Caco-2 (cell line): ENCODE data around the gene BRD1. TPM values are rescaled to one million over a fixed set of nuclear protein-coding genes. Genes with fewer than 3 reads are reported as not detected.

Experiments
- BruUV-seq: library from RNA; stranded (reverse); fragments of 400-500 nt; replicated peaks from 2 replicates; lab custom pipeline; 2021; lab: Mats Ljungman, UMichigan
- CTCF ChIA-PET: fragments of 300-600 bp; sonication (Branson Sonifier 250); formaldehyde crosslinking; loops from one replicate; lab custom pipeline; 2022; ENCODE audit warnings: antibody characterized with exemption; lab: Charles Lee
- POLR2A ChIA-PET: fragments of 300-600 bp; sonication (Branson Sonifier 250); formaldehyde crosslinking; loops from one replicate; lab custom pipeline; 2022; ENCODE audit warnings: antibody characterized with exemption; lab: Charles Lee
- DNase-seq, 2 experiments: peaks; one replicate each; pipeline versions ENCODE4 v3.0.0 to v3.0.0-alpha.2; 2020 to 2022
- H3K27me3 ChIP-seq: replicated peaks from 2 replicates; pipeline ENCODE4 v1.6.0; 2011; ENCODE audit warnings: low read length; ENCODE audit not compliant: control insufficient read depth, insufficient read depth
- H3K36me3 ChIP-seq: 2 replicates; pipeline ENCODE4 v1.5.1; 2011; ENCODE audit warnings: low read length; ENCODE audit not compliant: control insufficient read depth, insufficient read depth
- H3K4me1 ChIP-seq: fragments of 250-450 bp; sonication (Bioruptor Pico); 2 replicates; pipeline ENCODE4 v1.5.1; 2020; ENCODE audit warnings: mild to moderate bottlenecking
- H3K4me3 ChIP-seq: 2 replicates; pipeline ENCODE4 v1.5.1; 2011; ENCODE audit warnings: low read depth, mild to moderate bottlenecking, control low read depth, low read length
- H3K9me3 ChIP-seq: fragments of 250-450 bp; sonication (Bioruptor Pico); 2 replicates; pipeline ENCODE4 v1.5.1; 2020; ENCODE audit warnings: mild to moderate bottlenecking, moderate library complexity
- H3K27ac Mint-ChIP-seq: one replicate; pipeline ENCODE4 v1.8.0; 2022; ENCODE audit warnings: mixed read lengths; ENCODE audit not compliant: unreplicated experiment
- H3K27me3 Mint-ChIP-seq: one replicate; pipeline ENCODE4 v1.8.0; 2022; ENCODE audit warnings: mixed read lengths; ENCODE audit not compliant: insufficient read depth, unreplicated experiment
- H3K36me3 Mint-ChIP-seq: one replicate; pipeline ENCODE4 v1.8.0; 2022; ENCODE audit warnings: mild to moderate bottlenecking, mixed read lengths; ENCODE audit not compliant: insufficient read depth, unreplicated experiment
- H3K4me1 Mint-ChIP-seq: one replicate; pipeline ENCODE4 v1.8.0; 2022; ENCODE audit warnings: low read depth, mixed read lengths; ENCODE audit not compliant: unreplicated experiment
- H3K4me3 Mint-ChIP-seq: one replicate; pipeline ENCODE4 v1.8.0; 2022; ENCODE audit warnings: mild to moderate bottlenecking, moderate library complexity, mixed read lengths; ENCODE audit not compliant: unreplicated experiment
- H3K9me3 Mint-ChIP-seq: one replicate; pipeline ENCODE4 v1.8.0; 2022; ENCODE audit warnings: mixed read lengths; ENCODE audit not compliant: unreplicated experiment
- intact Hi-C: fragments of 100-400 bp; cut with micrococcal nuclease; formaldehyde crosslinking; loops from one replicate; pipeline ENCODE4 v1.10.0; 2022; ENCODE audit not compliant: unreplicated experiment
- total RNA-seq: library from RNA; stranded (reverse); gene quantifications from 2 replicates; pipeline ENCODE4 v1.2.3, GENCODE V29; 2022
- TF ChIP-seq, protein P1 (sequence below), 2 experiments: fragments of 200-600 bp in 1 of 2; IDR thresholded peaks; 1 replicate in 1 of 2; 2 replicates in 1 of 2; pipeline versions ENCODE4 v1.5.1 to v1.8.0; 2011 to 2022; ENCODE audit warnings: antibody characterized with exemption in 1 of 2, control low read depth in 1 of 2, inconsistent platforms in 1 of 2, low read depth in 1 of 2, low read length in 1 of 2, mild to moderate bottlenecking in 1 of 2, moderate library complexity in 1 of 2; ENCODE audit not compliant: insufficient read depth in 1 of 2, severe bottlenecking in 1 of 2, unreplicated experiment in 1 of 2

Gene BRD1
- total RNA-seq, 1 experiment from 2014 or later = 46.9 TPM

DNA sequence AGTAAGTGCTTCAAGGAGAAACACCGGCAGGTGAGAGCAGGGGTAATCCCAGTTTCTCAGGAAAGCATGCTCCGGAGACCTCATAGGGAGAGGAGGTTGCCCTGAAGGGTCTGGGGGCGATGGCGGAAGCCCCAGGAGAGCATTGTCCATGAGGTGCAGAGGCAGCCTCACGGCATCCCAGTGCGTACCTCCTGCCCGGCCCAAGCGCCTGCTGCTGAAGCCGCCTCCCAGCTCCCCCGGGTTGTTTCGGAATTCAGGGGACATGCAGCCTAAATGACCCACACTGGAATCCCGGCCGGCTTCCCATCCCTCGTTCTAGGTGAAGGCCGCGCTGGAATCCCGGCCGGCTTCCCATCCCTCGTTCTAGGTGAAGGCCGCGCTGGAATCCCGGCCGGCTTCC lies 28.7 kb upstream of the BRD1 start:
- peaks cover 18% of the 10 kb centered on the region for H3K4me1 Mint-ChIP-seq
- intact Hi-C loops = no loop called here
- H3K27ac Mint-ChIP-seq = no peak overlapping the region
- CTCF ChIA-PET = no interaction called here
- no peaks in the 10 kb centered on the region for H3K27me3 ChIP-seq
- H3K4me3 Mint-ChIP-seq = peak overlapping the region; percentile 90
- H3K9me3 ChIP-seq = no peaks in the 10 kb centered on the region
- no peak overlapping the region for H3K4me3 ChIP-seq
- TF ChIP-seq, protein P1, sequence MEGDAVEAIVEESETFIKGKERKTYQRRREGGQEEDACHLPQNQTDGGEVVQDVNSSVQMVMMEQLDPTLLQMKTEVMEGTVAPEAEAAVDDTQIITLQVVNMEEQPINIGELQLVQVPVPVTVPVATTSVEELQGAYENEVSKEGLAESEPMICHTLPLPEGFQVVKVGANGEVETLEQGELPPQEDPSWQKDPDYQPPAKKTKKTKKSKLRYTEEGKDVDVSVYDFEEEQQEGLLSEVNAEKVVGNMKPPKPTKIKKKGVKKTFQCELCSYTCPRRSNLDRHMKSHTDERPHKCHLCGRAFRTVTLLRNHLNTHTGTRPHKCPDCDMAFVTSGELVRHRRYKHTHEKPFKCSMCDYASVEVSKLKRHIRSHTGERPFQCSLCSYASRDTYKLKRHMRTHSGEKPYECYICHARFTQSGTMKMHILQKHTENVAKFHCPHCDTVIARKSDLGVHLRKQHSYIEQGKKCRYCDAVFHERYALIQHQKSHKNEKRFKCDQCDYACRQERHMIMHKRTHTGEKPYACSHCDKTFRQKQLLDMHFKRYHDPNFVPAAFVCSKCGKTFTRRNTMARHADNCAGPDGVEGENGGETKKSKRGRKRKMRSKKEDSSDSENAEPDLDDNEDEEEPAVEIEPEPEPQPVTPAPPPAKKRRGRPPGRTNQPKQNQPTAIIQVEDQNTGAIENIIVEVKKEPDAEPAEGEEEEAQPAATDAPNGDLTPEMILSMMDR (IDR thresholded peaks at IDR 0.05; ENCODE audit: insufficient read depth in 1 of 2, low read depth in 1 of 2, low read length in 1 of 2, severe bottlenecking in 1 of 2, unreplicated experiment in 1 of 2) = no peak
- H3K4me1 ChIP-seq = peaks cover 22% of the 10 kb centered on the region
- no TSS peak for BruUV-seq
- no peaks in the 10 kb centered on the region for H3K36me3 ChIP-seq
- no peaks in the 10 kb centered on the region for H3K9me3 Mint-ChIP-seq
- DNase-seq = no peak
- H3K27me3 Mint-ChIP-seq = no peaks in the 10 kb centered on the region
- peaks cover 22% of the 10 kb centered on the region for H3K36me3 Mint-ChIP-seq
- POLR2A ChIA-PET = no interaction called here

- TF ChIP-seq, protein P1 (IDR thresholded peaks at IDR 0.05; ENCODE audit: insufficient read depth in 1 of 2, low read depth in 1 of 2, low read length in 1 of 2, severe bottlenecking in 1 of 2, unreplicated experiment in 1 of 2) = no peak
- Histone ChIP-seq H3K4me3 (no peak overlapping the region), H3K27me3 (no peaks in the 10 kb centered on the region; the same call in 1 of the 2 replicates), H3K4me1 (peaks cover 22% of the 10 kb centered on the region), H3K36me3 (no peaks in the 10 kb centered on the region), H3K9me3 (no peaks in the 10 kb centered on the region)
- Mint-ChIP-seq H3K36me3 (peaks cover 22% of the 10 kb centered on the region), H3K4me3 (peak overlapping the region; percentile 90), H3K27ac (peak overlapping the region; percentile 90), H3K27me3 (no peaks in the 10 kb centered on the region), H3K9me3 (no peaks in the 10 kb centered on the region), H3K4me1 (peaks cover 19% of the 10 kb centered on the region)
- ChIA-PET CTCF (no interaction called here), POLR2A (interaction anchor here (0.6 kb wide), 1 partner anchor 13 kb away, joined by 7 read pairs; no protein-coding TSS in a partner anchor)
- no peak for DNase-seq
- intact Hi-C loops = no loop called here
- BruUV-seq = no TSS peak
These were observed 27.7 kb upstream of the BRD1 start for GRCh38 chr22:49855251-49855911.

DNA sequence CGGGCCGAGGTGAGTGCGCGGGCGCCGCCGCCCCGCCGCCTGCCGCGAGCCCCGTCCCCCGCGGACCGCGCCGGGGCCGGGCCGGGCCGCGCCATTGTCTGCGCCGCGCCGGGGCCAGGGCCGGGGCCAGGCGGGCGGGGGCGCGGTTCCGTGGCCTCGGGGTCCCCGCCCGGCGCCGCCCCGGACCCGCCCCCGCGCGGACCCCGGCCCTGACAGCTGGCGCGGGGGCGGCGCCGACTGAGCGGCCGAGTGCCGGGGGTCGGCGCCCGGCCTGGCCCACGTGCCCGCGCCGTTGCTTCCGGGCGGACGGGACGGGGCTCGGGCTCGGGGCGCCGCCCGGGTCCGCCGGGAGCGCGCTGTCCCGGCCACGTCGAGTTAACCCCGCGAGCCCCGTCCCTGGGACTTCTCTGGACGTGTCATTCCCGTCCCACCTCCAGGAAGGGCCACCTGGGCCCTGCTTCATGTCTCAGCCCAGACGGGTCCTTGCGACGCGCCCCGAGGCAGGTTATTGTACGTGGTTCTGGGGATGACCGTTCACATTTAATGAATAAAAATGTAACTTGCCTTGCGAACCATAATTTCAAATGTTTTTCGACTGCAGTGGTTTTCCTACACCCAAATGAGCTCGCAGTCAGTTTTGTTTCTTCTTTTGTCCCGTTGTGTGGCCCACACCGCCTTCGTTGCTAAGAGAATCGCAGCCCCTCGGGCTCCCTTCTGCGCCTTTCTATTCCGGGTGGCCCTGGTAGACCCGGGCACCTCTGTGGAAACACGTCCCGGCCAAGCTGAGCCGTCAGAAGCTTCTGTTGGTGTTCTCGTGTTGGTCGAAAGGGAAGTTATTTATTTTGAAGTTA lies 26.5 kb upstream of the BRD1 start:
- TF ChIP-seq, protein P1 (IDR thresholded peaks at IDR 0.05; ENCODE audit: insufficient read depth in 1 of 2, low read depth in 1 of 2, low read length in 1 of 2, severe bottlenecking in 1 of 2, unreplicated experiment in 1 of 2) = no peak
- no TSS peak for BruUV-seq
- Mint-ChIP-seq H3K4me1 (peaks cover 19% of the 10 kb centered on the region), H3K36me3 (peaks cover 20% of the 10 kb centered on the region), H3K4me3 (peak overlapping the region; percentile 90), H3K9me3 (no peaks in the 10 kb centered on the region), H3K27me3 (no peaks in the 10 kb centered on the region), H3K27ac (peak overlapping the region; percentile 90)
- ChIA-PET POLR2A (interaction anchor here (0.6 kb wide), 1 partner anchor 14 kb away, joined by 7 read pairs; no protein-coding TSS in a partner anchor), CTCF (no interaction called here)
- peak overlapping the region; percentile 88 for H3K4me3 ChIP-seq
- no peaks in the 10 kb centered on the region; the same call in 1 of the 2 replicates for H3K27me3 ChIP-seq
- peaks cover 22% of the 10 kb centered on the region for H3K4me1 ChIP-seq
- peak; percentile 52 to 54 for DNase-seq
- no peaks in the 10 kb centered on the region for H3K36me3 ChIP-seq
- intact Hi-C loops = loop anchor here (2.0 kb wide), 1 partner anchor 65 kb away; the partner anchor contains the start of genes ALG12 and CRELD2
- no peaks in the 10 kb centered on the region for H3K9me3 ChIP-seq
